Measurements from ENCODE around the gene B3GNT4. TPM values are rescaled to one million over a fixed set of nuclear protein-coding genes. Genes with fewer than 3 reads are reported as not detected.
"Not testable (repeated sequence)": the region's sequence is repeated elsewhere in the genome, so short reads cannot be mapped to it uniquely, and the experiment has no call there.

The B3GNT4 gene
- total RNA-seq, 1 experiment from 2014 or later = 0.26 TPM

GRCh38 chr12:122176473-122176872 lies 27.0 kb upstream of the B3GNT4 start:
- DNase-seq; H3K27me3 ChIP-seq; H3K9me3 ChIP-seq (replicated peaks); H3K27ac ChIP-seq; H3K4me3 ChIP-seq; H3K36me3 ChIP-seq: not testable (repeated sequence)
- peaks cover 18% of the 10 kb centered on the region for H3K4me1 ChIP-seq

GRCh38 chr12:122182887-122183587 lies 20.5 kb upstream of the B3GNT4 start, which contains the start of gene LRRC43:
LRRC43 (plus strand) TSS chr12:122183123; CDS start chr12:122183145, 22 bp downstream.
- Histone ChIP-seq H3K4me3 (peak within 1 kb of the TSS; percentile 55), H3K36me3 (no peaks in the 10 kb centered on the region), H3K27ac (peak within 1 kb of the TSS; percentile 27; the same call in 1 of the 2 replicates), H3K4me1 (peaks cover 23% of the 10 kb centered on the region), H3K9me3 (replicated peaks) (no peaks in the 10 kb centered on the region), H3K27me3 (no peaks in the 10 kb centered on the region)
- DNase-seq = peak; percentile 78 to 82

GRCh38 chr12:122183588-122183940 lies 19.9 kb upstream of the B3GNT4 start:
- H3K4me1 ChIP-seq = peaks cover 23% of the 10 kb centered on the region
- H3K27ac ChIP-seq = peak overlapping the region; percentile 27; the same call in 1 of the 2 replicates
- no peaks in the 10 kb centered on the region for H3K36me3 ChIP-seq
- DNase-seq = peak in 1 of 2 experiments; percentile 33
- no peaks in the 10 kb centered on the region for H3K9me3 ChIP-seq (replicated peaks)
- H3K4me3 ChIP-seq = peak overlapping the region; percentile 55
- no peaks in the 10 kb centered on the region for H3K27me3 ChIP-seq

GRCh38 chr12:122184517-122184916 lies 19.0 kb upstream of the B3GNT4 start:
- H3K4me3 ChIP-seq = no peak overlapping the region
- no peaks in the 10 kb centered on the region for H3K9me3 ChIP-seq (replicated peaks)
- no peak for DNase-seq
- H3K36me3 ChIP-seq = no peaks in the 10 kb centered on the region
- no peak overlapping the region for H3K27ac ChIP-seq
- peaks cover 23% of the 10 kb centered on the region for H3K4me1 ChIP-seq
- H3K27me3 ChIP-seq = no peaks in the 10 kb centered on the region

GRCh38 chr12:122185079-122185478 lies 18.4 kb upstream of the B3GNT4 start:
- H3K27me3 ChIP-seq = no peaks in the 10 kb centered on the region
- no peak overlapping the region for H3K4me3 ChIP-seq
- H3K27ac ChIP-seq = no peak overlapping the region
- no peaks in the 10 kb centered on the region for H3K36me3 ChIP-seq
- DNase-seq = no peak
- no peaks in the 10 kb centered on the region for H3K9me3 ChIP-seq (replicated peaks)
- H3K4me1 ChIP-seq = peaks cover 22% of the 10 kb centered on the region

- DNase-seq = no peak
- Histone ChIP-seq H3K9me3 (replicated peaks) (no peaks in the 10 kb centered on the region), H3K4me1 (peaks cover 17% of the 10 kb centered on the region)
These were observed 17.9 kb upstream of the B3GNT4 start for GRCh38 chr12:122185494-122186082.

GRCh38 chr12:122187466-122187865 lies 16.0 kb upstream of the B3GNT4 start:
- H3K9me3 ChIP-seq (replicated peaks) = no peaks in the 10 kb centered on the region
- no peaks in the 10 kb centered on the region for H3K36me3 ChIP-seq
- peaks cover 12% of the 10 kb centered on the region for H3K4me1 ChIP-seq
- H3K4me3 ChIP-seq = peak overlapping the region; percentile 7; the same call in 1 of the 2 replicates
- no peak overlapping the region for H3K27ac ChIP-seq
- DNase-seq = peak; percentile 19 to 49
- no peaks in the 10 kb centered on the region for H3K27me3 ChIP-seq

More at GRCh38 chr12:122185494-122186082, 17.9 kb upstream of the B3GNT4 start:
- no peak overlapping the region for H3K4me3 ChIP-seq
- H3K36me3 ChIP-seq = no peaks in the 10 kb centered on the region
- no peaks in the 10 kb centered on the region for H3K27me3 ChIP-seq
- H3K27ac ChIP-seq = no peak overlapping the region

GRCh38 chr12:122189626-122190475 lies 13.7 kb upstream of the B3GNT4 start:
- DNase-seq = no peak
- H3K27ac ChIP-seq = no peak overlapping the region
- no peaks in the 10 kb centered on the region for H3K9me3 ChIP-seq (replicated peaks)
- peaks cover 7% of the 10 kb centered on the region; the same call in 1 of the 2 replicates for H3K4me1 ChIP-seq
- no peaks in the 10 kb centered on the region for H3K27me3 ChIP-seq
- H3K36me3 ChIP-seq = no peaks in the 10 kb centered on the region
- no peak overlapping the region for H3K4me3 ChIP-seq

GRCh38 chr12:122190842-122191668 lies 12.5 kb upstream of the B3GNT4 start:
- H3K36me3 ChIP-seq = no peaks in the 10 kb centered on the region
- H3K4me1 ChIP-seq = peaks cover 7% of the 10 kb centered on the region; the same call in 1 of the 2 replicates
- peak; percentile 58 to 76 for DNase-seq
- H3K9me3 ChIP-seq (replicated peaks) = no peaks in the 10 kb centered on the region
- no peak overlapping the region for H3K4me3 ChIP-seq
- H3K27me3 ChIP-seq = no peaks in the 10 kb centered on the region
- no peak overlapping the region for H3K27ac ChIP-seq

- no peaks in the 10 kb centered on the region for H3K9me3 ChIP-seq (replicated peaks)
- no peaks in the 10 kb centered on the region for H3K36me3 ChIP-seq
- no peak for DNase-seq
These were observed 11.1 kb upstream of the B3GNT4 start for GRCh38 chr12:122192441-122192840.

GRCh38 chr12:122194804-122195203 lies 8.7 kb upstream of the B3GNT4 start:
- no peak for DNase-seq
- Histone ChIP-seq H3K9me3 (replicated peaks) (no peaks in the 10 kb centered on the region), H3K36me3 (no peaks in the 10 kb centered on the region), H3K27ac (no peak overlapping the region), H3K4me3 (no peak overlapping the region), H3K27me3 (no peaks in the 10 kb centered on the region), H3K4me1 (no peaks in the 10 kb centered on the region)

More at GRCh38 chr12:122192441-122192840, 11.1 kb upstream of the B3GNT4 start:
- no peak overlapping the region for H3K4me3 ChIP-seq
- H3K4me1 ChIP-seq = peaks cover 4% of the 10 kb centered on the region; the same call in 1 of the 2 replicates
- H3K27ac ChIP-seq = no peak overlapping the region
- no peaks in the 10 kb centered on the region for H3K27me3 ChIP-seq

GRCh38 chr12:122195405-122195804 lies 8.1 kb upstream of the B3GNT4 start:
- no peaks in the 10 kb centered on the region for H3K27me3 ChIP-seq
- H3K4me3 ChIP-seq = no peak overlapping the region
- H3K36me3 ChIP-seq = no peaks in the 10 kb centered on the region
- H3K4me1 ChIP-seq = no peaks in the 10 kb centered on the region
- DNase-seq = no peak
- no peaks in the 10 kb centered on the region for H3K9me3 ChIP-seq (replicated peaks)
- H3K27ac ChIP-seq = no peak overlapping the region

GRCh38 chr12:122197612-122197966 lies 5.9 kb upstream of the B3GNT4 start:
- Histone ChIP-seq H3K36me3 (no peaks in the 10 kb centered on the region), H3K27ac (no peak overlapping the region), H3K4me3 (no peak overlapping the region), H3K9me3 (replicated peaks) (no peaks in the 10 kb centered on the region), H3K4me1 (no peaks in the 10 kb centered on the region), H3K27me3 (no peaks in the 10 kb centered on the region)
- no peak for DNase-seq
